Neural progenitor cell (in vitro differentiated cells): ENCODE results near the gene LDB3.

ENCODE experiments used
- EZH2 ChIP-seq: fragments of 200-600 bp; sonication (generic); IDR thresholded peaks from 2 replicates; pipeline ENCODE4 v1.6.1; 2017; ENCODE audit warnings: antibody characterized with exemption, mild to moderate bottlenecking, moderate library complexity
- EZH2phosphoT487 ChIP-seq: fragments of 200-600 bp; sonication (generic); IDR thresholded peaks from 2 replicates; pipeline ENCODE4 v1.6.1; 2017; ENCODE audit warnings: antibody characterized with exemption
- TF ChIP-seq, protein P1 (sequence below): fragments of 200-600 bp; sonication (generic); IDR thresholded peaks from 2 replicates; pipeline ENCODE4 v1.5.1; 2017; ENCODE audit warnings: antibody characterized with exemption, mild to moderate bottlenecking

DNA sequence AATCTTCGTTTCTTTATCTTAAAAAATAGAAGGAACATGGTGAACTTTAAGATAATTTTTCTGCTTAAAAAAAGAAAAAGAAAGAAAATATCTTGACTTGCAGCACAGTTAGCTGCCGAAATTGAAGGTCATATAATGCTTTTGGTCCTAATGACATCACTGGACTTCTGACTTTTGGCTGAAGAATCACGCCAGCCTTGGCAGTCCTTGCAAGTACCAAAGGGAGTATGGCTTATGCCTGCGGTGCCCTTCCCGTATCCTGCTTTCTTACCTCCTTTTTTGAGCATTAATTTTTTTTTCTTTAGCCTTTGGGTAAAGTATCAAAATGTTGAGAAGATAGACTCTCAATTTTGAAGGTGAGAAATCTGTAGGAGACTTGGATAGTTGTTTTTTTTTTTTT, 95.1 kb downstream of the LDB3 start:
- TF ChIP-seq EZH2phosphoT487, result no peak
- TF ChIP-seq, protein P1, sequence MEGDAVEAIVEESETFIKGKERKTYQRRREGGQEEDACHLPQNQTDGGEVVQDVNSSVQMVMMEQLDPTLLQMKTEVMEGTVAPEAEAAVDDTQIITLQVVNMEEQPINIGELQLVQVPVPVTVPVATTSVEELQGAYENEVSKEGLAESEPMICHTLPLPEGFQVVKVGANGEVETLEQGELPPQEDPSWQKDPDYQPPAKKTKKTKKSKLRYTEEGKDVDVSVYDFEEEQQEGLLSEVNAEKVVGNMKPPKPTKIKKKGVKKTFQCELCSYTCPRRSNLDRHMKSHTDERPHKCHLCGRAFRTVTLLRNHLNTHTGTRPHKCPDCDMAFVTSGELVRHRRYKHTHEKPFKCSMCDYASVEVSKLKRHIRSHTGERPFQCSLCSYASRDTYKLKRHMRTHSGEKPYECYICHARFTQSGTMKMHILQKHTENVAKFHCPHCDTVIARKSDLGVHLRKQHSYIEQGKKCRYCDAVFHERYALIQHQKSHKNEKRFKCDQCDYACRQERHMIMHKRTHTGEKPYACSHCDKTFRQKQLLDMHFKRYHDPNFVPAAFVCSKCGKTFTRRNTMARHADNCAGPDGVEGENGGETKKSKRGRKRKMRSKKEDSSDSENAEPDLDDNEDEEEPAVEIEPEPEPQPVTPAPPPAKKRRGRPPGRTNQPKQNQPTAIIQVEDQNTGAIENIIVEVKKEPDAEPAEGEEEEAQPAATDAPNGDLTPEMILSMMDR, result no peak
- no peak for TF ChIP-seq EZH2
